HG03457 (cell line): ENCODE data around the gene TCP1.
A peak's percentile ranks its signal among the peaks of the same experiment; 100 is the strongest.
"Not testable (repeated sequence)": the region's sequence is repeated elsewhere in the genome, so short reads cannot be mapped to it uniquely, and the experiment has no call there.

Source experiments
- ATAC-seq: cut with Tn5 transposase; IDR thresholded peaks from one replicate; pipeline ENCODE4 v1.9.1; 2021; ENCODE audit warnings: moderate number of reproducible peaks; ENCODE audit not compliant: unreplicated experiment

TCP1 gene

GRCh38 chr6:159817951-159818739 lies 28.7 kb upstream of the TCP1 start:
- no peak for ATAC-seq

GRCh38 chr6:159816775-159817174 lies 27.4 kb upstream of the TCP1 start:
- ATAC-seq, result not testable (repeated sequence)

DNA sequence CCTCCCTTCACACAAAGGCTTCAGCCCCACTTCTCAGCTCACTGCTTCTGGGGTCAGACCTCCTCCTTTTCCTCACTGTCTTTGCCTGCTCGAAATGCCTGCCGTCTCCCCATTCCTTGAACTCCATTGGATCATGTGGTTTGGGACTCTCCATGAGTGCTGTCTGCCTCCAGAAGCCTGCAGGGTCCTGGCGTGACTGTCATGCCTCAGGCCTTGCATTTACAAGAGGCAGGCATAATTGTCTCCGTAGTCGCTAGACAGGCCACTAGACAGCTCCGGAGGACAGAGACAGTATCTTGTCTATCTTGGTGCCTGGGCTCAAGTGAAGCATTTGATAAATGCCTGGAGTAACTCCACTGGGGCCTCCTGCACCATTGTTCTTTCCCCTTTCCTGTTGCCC lies 26.0 kb upstream of the TCP1 start:
- no peak for ATAC-seq

- no peak for ATAC-seq
These were observed 24.4 kb upstream of the TCP1 start for GRCh38 chr6:159813781-159814180.

DNA sequence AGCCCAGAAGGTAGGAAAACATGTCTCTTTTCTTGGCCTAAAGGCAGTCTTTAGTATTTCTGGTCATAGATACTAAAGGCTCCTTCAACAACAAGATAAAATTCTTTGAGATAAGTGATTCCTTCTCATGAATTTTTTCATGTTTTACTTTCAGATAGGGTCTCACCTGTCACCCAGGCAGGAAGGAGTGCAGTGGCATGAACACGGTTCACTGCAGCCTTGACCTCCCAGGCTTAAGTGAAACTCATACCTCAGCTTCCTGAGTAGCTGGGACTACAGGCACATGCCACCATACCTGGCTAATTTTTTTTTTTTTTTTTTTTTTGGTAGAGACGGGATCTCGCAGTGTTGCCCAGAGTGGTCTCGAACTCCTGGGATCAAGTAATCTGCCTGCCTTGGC lies 19.7 kb upstream of the TCP1 start:
- ATAC-seq, result no peak

GRCh38 chr6:159808647-159809046 lies 19.2 kb upstream of the TCP1 start:
- no peak for ATAC-seq

DNA sequence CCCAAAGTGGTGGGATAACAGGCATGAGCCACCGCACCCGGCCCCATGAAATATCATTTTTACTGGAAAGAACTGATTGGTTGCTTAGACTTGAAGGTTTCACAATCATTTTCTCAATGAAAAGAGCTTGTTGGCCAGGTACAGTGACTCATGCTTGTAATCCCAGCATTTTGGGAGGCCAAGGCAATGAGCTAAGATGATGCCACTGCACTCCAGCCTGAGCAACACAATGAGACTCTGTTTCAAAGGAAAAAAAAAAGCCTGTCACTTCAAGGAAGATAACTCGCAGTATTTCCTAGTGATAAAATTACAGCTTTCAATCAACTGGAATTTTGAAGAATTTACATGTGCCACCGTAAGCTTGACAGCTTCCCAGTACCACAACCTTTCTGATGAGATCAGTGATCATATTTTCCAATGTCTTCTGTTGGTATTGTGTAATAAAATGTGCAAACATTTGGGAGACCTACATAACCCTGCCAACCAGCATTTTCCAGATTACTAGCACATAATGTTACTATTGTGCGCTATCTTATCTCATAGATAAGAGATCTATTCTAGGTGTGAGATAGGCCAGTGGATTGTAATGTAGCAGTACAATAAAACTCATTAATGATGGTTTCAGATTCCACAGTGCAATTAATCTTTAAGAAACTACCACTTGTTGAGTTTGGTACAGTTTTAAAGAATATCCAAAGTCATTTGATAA lies 17.9 kb upstream of the TCP1 start:
- ATAC-seq, result no peak

GRCh38 chr6:159806021-159806458 lies 16.6 kb upstream of the TCP1 start:
- no peak for ATAC-seq

DNA sequence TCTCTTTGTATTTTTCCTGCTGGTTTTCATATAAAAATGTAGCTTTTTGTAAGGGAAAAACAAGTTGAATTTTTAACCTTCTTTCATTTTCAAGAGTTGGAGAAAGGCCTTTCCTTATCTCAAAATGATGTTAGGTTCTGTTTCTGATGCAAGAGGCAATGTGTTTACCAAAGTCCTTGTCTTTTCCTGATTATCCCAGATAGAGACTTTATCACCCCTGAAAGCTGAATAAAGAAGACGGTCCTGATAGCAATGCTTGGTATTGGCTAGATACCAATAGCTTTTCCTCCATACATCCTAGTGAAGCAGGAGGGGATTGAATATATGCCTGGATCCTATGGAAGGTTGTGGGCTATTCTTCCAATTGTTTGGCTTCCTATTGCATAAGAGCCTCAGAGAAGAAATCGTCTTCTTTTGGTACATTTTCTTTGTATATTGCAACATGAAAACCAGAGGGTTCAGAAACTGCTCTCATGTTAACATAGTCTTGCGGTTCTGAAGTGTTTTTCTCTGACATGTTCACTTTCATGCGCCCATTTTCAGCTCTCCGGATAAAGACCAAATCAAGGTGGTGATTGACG lies 16.1 kb upstream of the TCP1 start:
- no peak for ATAC-seq

DNA sequence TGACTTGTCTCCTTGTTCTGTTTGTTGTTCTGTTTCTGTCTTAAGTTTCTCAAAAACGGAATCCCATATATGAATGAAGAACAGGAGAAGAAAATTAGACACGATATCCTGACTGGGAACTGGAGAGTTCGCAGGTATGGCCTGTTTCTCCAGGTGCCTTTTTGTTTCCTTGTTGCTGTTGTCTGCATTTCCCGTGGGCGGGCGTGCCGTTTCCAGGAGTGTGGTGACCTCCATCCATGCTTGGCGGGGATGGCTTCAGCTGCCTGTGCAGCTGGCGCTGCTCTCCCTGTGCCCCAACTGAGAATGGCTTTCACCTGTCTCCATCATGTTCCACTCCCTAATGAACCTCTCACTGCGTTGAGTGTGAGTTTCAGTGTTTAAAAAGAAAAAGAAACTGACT lies 15.1 kb upstream of the TCP1 start:
- no peak for ATAC-seq

DNA sequence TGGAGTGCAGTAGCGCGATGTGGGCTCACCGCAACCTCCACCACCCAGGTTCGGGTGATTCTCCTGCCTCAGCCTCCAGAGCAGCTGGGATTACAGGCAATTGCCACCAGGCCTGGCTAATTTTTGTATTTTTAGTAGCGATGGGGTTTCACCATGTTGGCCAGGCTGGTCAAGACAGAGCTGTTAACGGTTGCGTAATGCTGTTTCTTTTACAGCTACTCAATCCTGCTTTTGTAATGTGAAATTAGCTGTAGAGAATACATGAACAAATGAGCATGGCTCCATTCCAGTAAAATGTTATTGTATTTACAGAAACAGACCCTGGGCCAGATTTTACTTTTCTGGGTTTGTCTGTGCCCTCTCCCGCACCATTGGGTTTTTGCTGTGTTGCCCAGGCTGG lies 12.5 kb upstream of the TCP1 start:
- no peak for ATAC-seq

GRCh38 chr6:159800141-159800865 lies 10.9 kb upstream of the TCP1 start, which contains the start of gene PNLDC1:
Gene PNLDC1, plus strand, starts transcription at chr6:159800276. Its CDS starts 32 bp downstream, at chr6:159800308.
- ATAC-seq, result no peak

DNA sequence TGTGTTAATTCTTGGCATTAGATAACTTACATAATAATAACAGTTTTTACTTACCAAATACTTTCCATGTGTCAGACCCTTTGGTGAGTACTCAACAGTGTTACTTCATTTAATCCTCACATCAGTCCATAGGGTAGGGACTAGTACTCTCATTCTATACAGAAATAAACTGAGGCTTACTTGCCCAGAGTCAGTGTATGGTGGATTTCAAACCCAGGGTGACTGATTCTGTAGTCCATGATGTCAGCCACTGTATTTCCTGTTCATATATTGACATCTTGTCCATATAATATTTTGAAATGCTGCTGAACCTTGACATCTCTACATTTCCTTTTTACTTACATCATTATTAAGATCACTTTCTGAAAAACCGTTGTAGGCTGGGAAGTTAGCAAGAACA lies 8.2 kb upstream of the TCP1 start:
- no peak for ATAC-seq

DNA sequence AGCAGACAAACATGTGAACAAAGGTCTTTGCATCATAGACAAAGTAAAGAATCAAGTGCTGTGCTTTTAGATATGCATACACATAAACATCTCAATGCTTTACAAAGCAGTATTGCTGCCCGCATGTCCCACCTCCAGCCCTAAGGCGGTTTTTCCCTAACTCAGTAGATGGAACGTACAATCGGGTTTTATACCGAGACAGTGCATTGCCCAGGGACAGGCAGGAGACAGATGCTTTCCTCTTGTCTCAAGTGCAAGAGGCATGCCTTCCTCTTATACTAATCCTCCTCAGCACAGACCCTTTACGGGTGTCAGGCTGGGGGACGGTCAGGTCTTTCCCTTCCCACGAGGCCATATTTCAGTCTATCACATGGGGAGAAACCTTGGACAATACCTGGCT lies 5.6 kb upstream of the TCP1 start:
- ATAC-seq, result not testable (repeated sequence)

GRCh38 chr6:159790956-159791598 lies 1.7 kb upstream of the TCP1 start:
- ATAC-seq, result no peak

- ATAC-seq, result peak; percentile 83
These were observed 950 bp upstream of the TCP1 start, which contains the start of gene MRPL18 for GRCh38 chr6:159790149-159790955. Gene MRPL18, plus strand, starts transcription at chr6:159790467. Its CDS starts 121 bp downstream, at chr6:159790588.

DNA sequence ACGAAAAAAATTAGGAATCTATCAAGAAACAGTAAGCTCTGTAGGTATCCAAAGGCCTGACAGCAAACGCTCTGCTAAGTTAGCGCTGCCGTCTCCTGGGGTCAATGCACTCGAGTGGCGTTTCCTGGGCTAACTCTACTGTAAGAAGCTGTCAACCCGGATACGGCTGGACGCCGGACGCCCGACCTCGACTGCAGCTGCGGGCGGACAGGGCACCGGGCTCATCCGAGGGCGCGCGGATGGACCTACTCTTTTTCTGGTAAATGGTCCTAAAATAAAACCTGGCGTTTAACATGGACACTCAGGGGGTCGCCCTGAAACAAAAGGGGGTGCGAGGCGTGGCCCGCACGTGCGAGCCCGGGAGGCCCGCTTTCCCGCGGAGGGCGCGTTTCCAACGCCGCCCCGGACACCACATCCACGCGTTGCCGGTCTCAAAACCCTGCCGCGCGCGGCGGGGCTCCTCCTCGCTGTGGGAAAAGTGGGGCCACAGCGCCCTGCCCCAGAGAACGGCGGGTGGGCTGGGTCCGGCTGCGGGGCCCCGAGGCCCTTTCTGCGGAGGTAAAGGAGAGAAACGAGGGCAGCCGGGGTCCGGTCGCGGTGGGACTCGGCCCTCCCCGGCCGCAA lies 537 bp downstream of the TCP1 start:
- ATAC-seq, result peak; percentile 3

DNA sequence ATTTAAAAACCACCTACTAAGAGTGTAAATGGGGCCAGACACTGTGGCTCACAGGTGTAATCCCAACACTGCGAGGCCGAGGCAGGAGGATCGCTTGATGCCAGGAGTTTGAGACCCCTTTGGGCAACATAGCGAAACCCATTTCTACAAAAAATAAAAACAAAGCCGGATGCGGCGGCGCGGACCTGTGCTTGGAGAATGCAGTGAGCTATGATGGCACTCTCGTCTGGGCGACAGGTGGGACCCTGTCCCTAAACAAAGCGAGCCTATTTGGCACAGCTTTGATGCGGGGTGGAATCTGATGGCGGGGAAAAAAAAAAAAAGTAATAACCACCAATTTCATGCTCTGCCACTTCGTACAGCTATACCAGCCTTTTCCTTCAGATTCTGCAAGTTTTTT lies 1.1 kb downstream of the TCP1 start:
- ATAC-seq, result no peak

DNA sequence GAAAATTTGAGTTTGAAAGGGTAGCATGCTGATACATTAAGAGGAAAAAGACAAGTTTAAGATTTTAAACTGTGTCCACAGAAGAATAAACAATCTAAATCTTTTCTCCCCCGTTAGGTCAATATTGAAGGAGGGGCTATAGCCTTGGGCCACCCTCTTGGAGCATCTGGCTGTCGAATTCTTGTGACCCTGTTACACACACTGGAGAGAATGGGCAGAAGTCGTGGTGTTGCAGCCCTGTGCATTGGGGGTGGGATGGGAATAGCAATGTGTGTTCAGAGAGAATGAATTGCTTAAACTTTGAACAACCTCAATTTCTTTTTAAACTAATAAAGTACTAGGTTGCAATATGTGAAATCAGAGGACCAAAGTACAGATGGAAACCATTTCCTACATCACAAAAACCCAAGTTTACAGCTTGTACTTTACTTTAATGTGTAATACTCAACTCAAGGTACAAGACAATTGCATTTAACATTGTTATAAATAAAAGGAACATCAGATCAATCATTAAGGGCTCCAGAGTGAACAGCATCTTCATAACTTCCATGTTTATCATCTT lies 10.8 kb downstream of the TCP1 start:
- ATAC-seq, result no peak
